HG03175 (cell line): ENCODE results near the gene ADH6.
A peak's percentile ranks its signal among the peaks of the same experiment; 100 is the strongest.
"Not testable (repeated sequence)": the region's sequence is repeated elsewhere in the genome, so short reads cannot be mapped to it uniquely, and the experiment has no call there.

Experiments used
- ATAC-seq: cut with Tn5 transposase; IDR thresholded peaks from one replicate; pipeline ENCODE4 v1.9.1; 2021; ENCODE audit warnings: mild to moderate bottlenecking, moderate library complexity; ENCODE audit not compliant: unreplicated experiment

Gene ADH6

GRCh38 chr4:99219072-99219471 lies at the start of gene ADH6:
ADH6 (minus strand) TSS chr4:99219246; CDS start chr4:99219152, 94 bp downstream.
- no peak for ATAC-seq

- peak; percentile 50 for ATAC-seq
Measured at GRCh38 chr4:99264927-99265326, 45.9 kb upstream of the ADH6 start.

- no peak for ATAC-seq
Measured at GRCh38 chr4:99252746-99253145, 33.7 kb upstream of the ADH6 start.

- no peak for ATAC-seq
Measured at GRCh38 chr4:99248714-99249113, 29.7 kb upstream of the ADH6 start.

DNA sequence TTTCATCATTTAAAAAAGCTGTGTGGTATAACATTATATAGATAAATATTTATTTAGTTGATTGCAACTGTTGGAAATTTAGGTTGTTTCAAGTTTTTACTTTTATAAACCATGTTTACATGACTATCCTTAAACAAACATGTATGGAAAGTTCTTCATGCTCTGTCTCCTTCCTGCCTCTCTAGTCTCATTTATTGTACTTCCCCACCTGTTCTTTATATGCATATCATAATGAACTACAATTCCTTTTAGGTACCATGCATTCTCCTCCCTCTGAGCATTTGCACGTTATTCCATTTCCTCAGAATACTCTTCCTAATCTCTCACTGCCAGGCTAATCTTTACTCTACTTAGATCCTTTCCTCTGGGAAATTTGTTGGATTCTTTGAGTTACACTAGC lies 16.9 kb upstream of the ADH6 start:
- ATAC-seq: no peak

GRCh38 chr4:99234331-99235010 lies 15.4 kb upstream of the ADH6 start:
- no peak for ATAC-seq

DNA sequence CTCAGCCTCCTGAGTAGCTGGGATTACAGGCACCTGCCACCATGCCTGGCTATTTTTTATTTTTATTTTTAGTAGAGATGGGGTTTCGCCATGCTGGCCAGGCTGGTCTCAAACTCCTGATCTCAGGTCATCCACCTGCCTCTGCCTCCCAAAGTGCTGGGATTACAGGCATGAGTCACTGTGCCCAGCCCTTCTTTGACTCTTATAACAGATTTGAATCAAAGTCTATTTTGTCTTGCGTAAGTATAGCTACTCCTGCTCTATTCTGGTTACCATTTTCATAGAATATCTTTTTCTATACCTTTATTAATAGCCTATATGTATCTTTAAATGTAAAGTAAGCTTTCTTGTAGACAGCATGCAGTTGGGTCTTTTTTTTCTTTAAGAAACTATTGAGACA lies 14.4 kb upstream of the ADH6 start:
- ATAC-seq: not testable (repeated sequence)

GRCh38 chr4:99228706-99229105 lies 9.7 kb upstream of the ADH6 start:
- not testable (repeated sequence) for ATAC-seq

DNA sequence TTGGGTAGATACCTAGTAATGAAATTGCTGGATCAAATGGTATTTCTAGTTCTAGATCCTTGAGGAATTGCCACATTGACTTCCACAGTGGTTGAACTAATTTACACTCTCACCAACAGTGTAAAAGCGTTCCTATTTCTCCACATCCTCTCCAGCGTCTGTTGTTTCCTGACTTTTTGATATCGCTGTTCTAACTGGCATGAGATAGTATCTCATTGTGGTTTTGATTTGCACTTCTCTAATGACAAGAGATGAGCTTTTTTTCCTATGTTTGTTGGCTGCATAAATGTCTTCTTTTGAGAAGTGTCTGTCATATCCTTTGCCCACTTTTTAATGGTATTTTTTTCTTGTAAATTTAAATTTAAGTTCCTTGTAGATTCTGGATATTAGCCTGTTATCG lies 8.6 kb upstream of the ADH6 start:
- not testable (repeated sequence) for ATAC-seq

- ATAC-seq: no peak
Measured at GRCh38 chr4:99221980-99222379, 2.9 kb upstream of the ADH6 start.

DNA sequence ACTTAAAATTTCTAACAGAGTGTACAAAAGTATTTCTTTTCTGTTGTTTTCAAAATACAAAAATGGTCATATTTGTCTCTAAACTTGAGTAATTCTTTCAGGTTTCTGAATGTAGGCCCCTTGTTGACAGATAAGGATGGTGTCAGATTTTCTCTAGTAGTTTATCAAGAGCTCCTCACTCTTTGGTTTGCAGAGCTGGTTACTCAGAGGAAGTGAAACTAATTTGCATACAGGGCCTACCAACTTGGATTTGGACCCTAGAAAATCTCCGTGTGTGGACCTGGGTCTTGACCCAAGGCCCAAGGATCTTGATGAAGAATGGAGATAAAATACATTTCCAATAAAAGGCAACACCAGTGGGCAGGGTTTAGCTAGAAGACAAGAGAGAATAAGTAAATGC lies 433 bp upstream of the ADH6 start:
- peak; percentile 85 for ATAC-seq

DNA sequence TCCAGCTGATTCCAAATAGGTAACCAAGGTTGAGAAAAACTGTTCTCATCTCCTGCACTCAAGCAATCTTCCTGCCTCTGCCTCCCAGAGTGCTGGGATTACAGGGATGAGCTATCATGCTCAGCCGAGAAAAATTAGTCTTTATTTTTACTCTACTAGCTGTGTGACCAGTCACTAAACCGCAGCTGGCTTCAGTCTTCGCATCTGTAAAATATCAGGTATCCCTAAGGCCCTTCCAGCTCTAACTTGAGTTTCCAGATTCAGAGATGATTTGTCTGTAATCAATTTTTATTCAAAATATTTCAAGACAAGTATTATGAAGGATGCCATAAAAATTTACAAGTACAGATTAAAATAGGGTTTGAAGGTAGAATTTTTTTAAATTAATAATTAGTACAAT lies 3.5 kb downstream of the ADH6 start:
- ATAC-seq: no peak

- ATAC-seq: no peak
Measured at GRCh38 chr4:99210789-99211188, 8.3 kb downstream of the ADH6 start.

DNA sequence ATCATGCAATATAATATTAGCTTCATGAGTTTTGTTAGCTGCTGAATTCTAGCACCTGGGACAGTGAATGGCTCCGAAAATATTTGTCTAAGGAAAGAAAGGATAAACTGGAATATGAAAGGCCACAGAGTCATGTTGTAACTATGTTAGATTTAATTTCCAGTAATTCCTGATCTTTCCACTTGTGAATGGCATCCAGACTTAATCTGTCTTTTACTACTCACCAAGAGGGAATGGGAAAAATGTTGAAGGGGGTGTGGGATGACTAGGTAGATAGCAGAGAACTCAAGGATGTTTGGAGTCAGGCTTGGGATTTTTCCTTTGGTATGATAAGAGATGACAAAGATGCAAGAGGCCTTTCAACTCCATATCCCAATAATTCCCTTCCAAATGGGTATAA lies 9.4 kb downstream of the ADH6 start:
- ATAC-seq: no peak

- no peak for ATAC-seq
Measured at GRCh38 chr4:99208719-99209075, 10.3 kb downstream of the ADH6 start.

DNA sequence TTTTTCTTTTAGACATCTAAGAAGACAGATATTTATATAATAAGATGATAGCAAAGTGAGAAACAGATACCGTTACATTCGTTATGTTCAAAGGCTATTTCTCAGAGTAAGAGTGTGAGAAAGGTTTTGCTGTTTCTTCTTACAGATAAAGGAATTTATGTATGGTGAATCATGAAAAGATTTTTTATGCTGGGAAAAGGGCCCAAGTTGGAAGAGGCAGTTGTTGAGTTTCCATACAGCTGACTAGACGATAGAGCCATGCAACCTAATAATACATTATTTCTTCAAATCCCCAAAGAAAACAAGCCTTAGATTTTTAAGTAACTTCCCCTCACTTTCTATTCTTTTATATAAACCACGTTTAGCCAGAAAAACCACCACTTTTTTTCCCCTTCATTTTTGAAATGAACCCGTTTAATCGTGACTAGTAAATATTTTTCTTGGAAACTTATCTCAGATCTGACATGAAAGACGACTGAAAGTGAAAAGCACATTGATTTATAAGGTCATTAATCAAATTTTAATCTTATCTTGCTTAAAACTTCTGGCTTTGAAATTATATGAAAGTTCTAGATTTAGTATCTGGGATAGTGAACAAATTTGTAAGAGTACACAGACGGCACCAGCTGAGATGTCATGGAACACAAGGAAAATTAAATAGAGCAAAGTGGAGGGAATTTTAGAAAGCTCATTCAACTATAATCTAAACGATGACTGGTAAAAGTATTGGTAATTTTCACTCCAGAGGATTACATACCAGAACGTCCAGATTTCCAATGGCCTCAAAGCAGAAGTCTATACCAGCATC lies 10.9 kb downstream of the ADH6 start:
- no peak for ATAC-seq

GRCh38 chr4:99207069-99207743 lies 11.8 kb downstream of the ADH6 start:
- ATAC-seq: no peak

GRCh38 chr4:99205153-99205979 lies 13.7 kb downstream of the ADH6 start:
- no peak for ATAC-seq

DNA sequence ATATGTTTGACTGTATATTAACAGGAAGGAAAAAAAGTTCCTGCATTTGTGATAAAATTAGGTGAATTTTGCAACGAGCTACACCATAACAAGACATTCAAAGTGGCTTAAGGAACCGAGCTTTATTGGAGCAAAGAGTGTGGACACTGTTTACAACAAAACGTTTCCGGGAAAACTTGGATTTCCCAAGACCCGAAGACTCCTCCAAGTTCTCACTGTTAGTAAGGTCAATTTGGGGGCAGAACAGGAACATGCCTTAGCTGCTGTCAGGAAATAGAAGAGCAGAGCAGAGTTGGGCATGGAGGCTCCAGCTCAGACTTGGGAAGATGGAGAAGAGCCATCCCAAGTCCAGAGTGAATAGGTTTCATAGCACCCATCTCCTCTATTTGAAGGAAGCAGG lies 16.5 kb downstream of the ADH6 start:
- no peak for ATAC-seq

DNA sequence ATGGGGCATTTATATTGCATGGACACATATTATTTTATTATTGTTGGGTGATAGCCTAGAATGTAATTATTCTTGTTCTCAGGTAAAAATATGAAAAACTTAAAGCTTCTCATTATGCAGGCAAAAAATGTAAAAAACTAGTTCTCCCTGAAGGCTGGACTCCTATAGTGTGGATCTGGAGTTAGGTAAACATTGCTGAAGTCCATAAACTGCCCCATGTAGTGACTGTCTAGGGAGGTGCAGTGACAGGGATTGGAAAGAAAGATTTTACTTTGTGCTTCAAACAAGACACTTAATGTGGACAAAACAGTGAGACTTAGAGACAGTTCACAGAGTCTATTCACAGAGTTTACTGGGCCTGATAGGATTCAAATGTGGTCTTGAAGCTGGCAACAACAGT lies 17.0 kb downstream of the ADH6 start:
- no peak for ATAC-seq

DNA sequence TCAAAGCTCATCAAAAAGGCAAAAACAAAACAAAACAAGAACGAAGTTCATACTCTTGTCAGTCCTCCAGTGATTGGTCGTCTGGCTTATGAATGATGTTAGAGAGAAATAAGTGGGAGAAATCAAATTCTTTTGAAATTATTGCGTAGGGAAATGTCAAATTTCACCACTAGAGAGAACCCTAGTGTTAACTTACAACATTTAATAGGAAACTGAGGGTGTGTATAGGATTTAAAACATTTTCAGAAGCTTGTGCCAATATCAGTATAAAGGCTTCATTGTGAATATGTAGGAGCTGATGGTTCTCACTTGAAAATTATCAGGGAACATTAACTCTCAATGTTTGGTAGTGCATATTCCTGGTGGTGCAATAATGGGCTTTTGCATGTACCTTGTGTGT lies 17.4 kb downstream of the ADH6 start:
- ATAC-seq: no peak
